HCT116 (cell line): ENCODE results near the gene UBE2E2. TPM values are rescaled to one million over a fixed set of nuclear protein-coding genes. Genes with fewer than 3 reads are reported as not detected.

Source experiments
- ATAC-seq: fragments of 200-7000 bp; cut with Tn5 transposase; 2 replicates; pipeline ENCODE4 v1.9.1; 2020; ENCODE audit warnings: mild to moderate bottlenecking, moderate library complexity
- BruUV-seq: library from RNA; stranded (reverse); fragments of 400-500 nt; replicated peaks from 2 replicates; lab custom pipeline; 2021; lab: Mats Ljungman, UMichigan
- CTCF ChIA-PET: fragments of 300-600 bp; sonication (Branson Sonifier 250); formaldehyde crosslinking; loops from one replicate; lab custom pipeline; 2021; ENCODE audit warnings: antibody characterized with exemption; lab: Charles Lee
- POLR2A ChIA-PET: fragments of 300-600, 350-600 bp; sonication (Branson Sonifier 250); formaldehyde crosslinking; loops from one replicate; lab custom pipeline; 2021; ENCODE audit warnings: antibody characterized with exemption; lab: Charles Lee
- RAD21 ChIA-PET, 2 experiments: fragments of 300-600 bp; sonication (Branson Sonifier 250); formaldehyde crosslinking; loops; one replicate each; lab custom pipeline; 2023; ENCODE audit warnings: low total read pairs in 2 of 2; ENCODE audit not compliant: uncharacterized antibody in 2 of 2, unreplicated experiment in 2 of 2, low non-redundant PET in 1 of 2; lab: Charles Lee
- DNase-seq: peaks from one replicate; pipeline ENCODE4 v3.0.0-alpha.2; 2010; ENCODE audit warnings: low read depth, low spot score
- H2AFZ ChIP-seq: fragments of 200-600 bp; shearing (Covaris generic), sonication (generic); 2 replicates; pipeline ENCODE4 v1.6.1; 2017; ENCODE audit warnings: low read depth, mixed run types, mixed read lengths, antibody characterized with exemption, low read length; ENCODE audit not compliant: poor library complexity, severe bottlenecking
- H3K27ac ChIP-seq: 2 replicates; pipeline ENCODE4 v1.5.1; 2012; ENCODE audit warnings: low read depth, low read length
- H3K27me3 ChIP-seq: fragments of 200-600 bp; sonication (generic); 2 replicates; pipeline ENCODE4 v1.6.1; 2016; ENCODE audit warnings: mixed run types, low read length, mixed read lengths; ENCODE audit not compliant: insufficient read depth
- H3K36me3 ChIP-seq, 2 experiments: fragments of 200-500 bp in 1 of 2; fragments of 200-600 bp in 1 of 2; sonication (Bioruptor generic) in 1 of 2; sonication (generic) in 1 of 2; 2 replicates each; pipeline versions ENCODE4 v1.5.1 to v1.6.1; 2014 to 2016; ENCODE audit warnings: low read length in 2 of 2, inconsistent platforms in 1 of 2, mixed read lengths in 1 of 2, mixed run types in 1 of 2; ENCODE audit not compliant: insufficient read depth in 2 of 2, control insufficient read depth in 1 of 2
- H3K4me1 ChIP-seq, 2 experiments: fragments of 200-600 bp in 1 of 2; sonication (generic) in 1 of 2; 2 replicates each; pipeline versions ENCODE4 v1.5.1 to v1.6.1; 2012 to 2017; ENCODE audit warnings: low read length in 2 of 2, inconsistent platforms in 1 of 2, mild to moderate bottlenecking in 1 of 2, mixed read lengths in 1 of 2, mixed run types in 1 of 2, moderate library complexity in 1 of 2; ENCODE audit not compliant: insufficient read depth in 2 of 2, control insufficient read depth in 1 of 2
- H3K4me2 ChIP-seq: fragments of 200-600 bp; sonication (generic); 2 replicates; pipeline ENCODE4 v1.6.1; 2017; ENCODE audit warnings: mixed run types, low read length, mixed read lengths
- H3K4me3 ChIP-seq, 2 experiments: fragments of 200-600 bp in 1 of 2; sonication (generic) in 1 of 2; replicated peaks in 1 of 2; 2 replicates each; pipeline ENCODE4 v1.5.1; 2011 to 2016; ENCODE audit warnings: low read length in 2 of 2, control low read depth in 1 of 2, low read depth in 1 of 2, mild to moderate bottlenecking in 1 of 2, mixed read lengths in 1 of 2, mixed run types in 1 of 2
- H3K79me2 ChIP-seq: fragments of 200-600 bp; sonication (generic); 2 replicates; pipeline ENCODE4 v1.6.1; 2017; ENCODE audit warnings: mild to moderate bottlenecking, mixed run types, low read length, moderate library complexity, mixed read lengths; ENCODE audit not compliant: insufficient read depth
- H3K9ac ChIP-seq: fragments of 200-600 bp; sonication (generic); 2 replicates; pipeline ENCODE4 v1.6.1; 2016; ENCODE audit warnings: low read length, mixed read lengths
- H3K9me2 ChIP-seq: fragments of 200-600 bp; sonication (generic), shearing (Covaris generic); 2 replicates; pipeline ENCODE4 v1.6.1; 2017; ENCODE audit warnings: mixed run types, mild to moderate bottlenecking, moderate library complexity; ENCODE audit not compliant: insufficient read depth
- H3K9me3 ChIP-seq, 2 experiments: fragments of 200-500 bp in 1 of 2; fragments of 200-600 bp in 1 of 2; sonication (Bioruptor generic) in 1 of 2; sonication (generic) in 1 of 2; 2 replicates each; pipeline ENCODE4 v1.6.1; 2014 to 2017; ENCODE audit warnings: low read length in 2 of 2, mixed read lengths in 2 of 2, inconsistent platforms in 1 of 2, low read depth in 1 of 2, mild to moderate bottlenecking in 1 of 2, mixed run types in 1 of 2, moderate library complexity in 1 of 2; ENCODE audit not compliant: control insufficient read depth in 1 of 2, insufficient read depth in 1 of 2
- H4K20me1 ChIP-seq: fragments of 200-600 bp; sonication (generic), shearing (Covaris generic); 2 replicates; pipeline ENCODE4 v1.6.1; 2017; ENCODE audit warnings: mixed run types, mild to moderate bottlenecking, moderate library complexity; ENCODE audit not compliant: insufficient read depth
- ATF3 ChIP-seq: IDR thresholded peaks from 2 replicates; pipeline ENCODE4 v1.6.1; 2012
- CBX3 ChIP-seq: IDR thresholded peaks from 2 replicates; pipeline ENCODE4 v1.6.1; 2012; ENCODE audit warnings: low read depth
- EGR1 ChIP-seq: IDR thresholded peaks from 2 replicates; pipeline ENCODE4 v1.6.1; 2012; ENCODE audit warnings: low read depth
- ELF1 ChIP-seq: IDR thresholded peaks from 2 replicates; pipeline ENCODE4 v1.6.1; 2012; ENCODE audit warnings: low read depth, borderline replicate concordance
- FOSL1 ChIP-seq: IDR thresholded peaks from 2 replicates; pipeline ENCODE4 v1.6.1; 2012; ENCODE audit warnings: low read depth
- JUND ChIP-seq: IDR thresholded peaks from 2 replicates; pipeline ENCODE4 v1.6.1; 2012
- MAX ChIP-seq: IDR thresholded peaks from 2 replicates; pipeline ENCODE4 v1.6.1; 2012
- POLR2A ChIP-seq: IDR thresholded peaks from 2 replicates; pipeline ENCODE4 v1.7.0; 2011; ENCODE audit warnings: borderline replicate concordance; ENCODE audit not compliant: insufficient read depth, insufficient read length; ENCODE audit errors: extremely low read depth
- POLR2AphosphoS5 ChIP-seq: IDR thresholded peaks from 2 replicates; pipeline ENCODE4 v1.6.1; 2011; ENCODE audit warnings: mild to moderate bottlenecking, low read depth, low read length, moderate library complexity
- RAD21 ChIP-seq: IDR thresholded peaks from 2 replicates; pipeline ENCODE4 v1.6.1; 2012; ENCODE audit warnings: low read depth, mild to moderate bottlenecking
- SP1 ChIP-seq: IDR thresholded peaks from 2 replicates; pipeline ENCODE4 v1.6.1; 2012; ENCODE audit warnings: low read depth
- SRF ChIP-seq: IDR thresholded peaks from 2 replicates; pipeline ENCODE4 v1.6.1; 2012; ENCODE audit warnings: low read depth
- TCF7L2 ChIP-seq: IDR thresholded peaks from 2 replicates; pipeline ENCODE4 v1.7.0; 2011; ENCODE audit warnings: borderline replicate concordance, inconsistent platforms; ENCODE audit not compliant: insufficient read depth, insufficient read length; ENCODE audit errors: extremely low read depth
- YY1 ChIP-seq: IDR thresholded peaks from 2 replicates; pipeline ENCODE4 v1.6.1; 2011; ENCODE audit warnings: low read length, low read depth, moderate library complexity, mild to moderate bottlenecking; ENCODE audit not compliant: insufficient replicate concordance; ENCODE audit errors: extremely low read depth
- ZFX ChIP-seq: fragments of 450-650 bp; IDR thresholded peaks from 2 replicates; pipeline ENCODE4 v1.6.1; 2017
- ZNF274 ChIP-seq: fragments of 200-500 bp; sonication (Bioruptor generic); IDR thresholded peaks from 2 replicates; pipeline ENCODE4 v1.6.1; 2014; ENCODE audit warnings: mild to moderate bottlenecking, low read depth, low read length, inconsistent platforms
- intact Hi-C: fragments of 100-400 bp; cut with micrococcal nuclease; formaldehyde crosslinking; loops from 2 replicates; pipeline ENCODE4 v1.10.0; 2022
- total RNA-seq: library from RNA; stranded (reverse); gene quantifications from one replicate; pipeline ENCODE4 v1.2.1, GENCODE V29; 2021; ENCODE audit not compliant: unreplicated experiment
- TF ChIP-seq, protein P1 (sequence below), 3 experiments: fragments of 200-600 bp in 1 of 3; sonication (generic) in 1 of 3; IDR thresholded peaks in 2 of 3; conservative IDR thresholded peaks in 1 of 3; 2 replicates each; pipeline ENCODE4 v1.5.1; 2012 to 2017; ENCODE audit warnings: low read depth in 2 of 3, low read length in 2 of 3, antibody characterized with exemption in 1 of 3, borderline replicate concordance in 1 of 3, control low read depth in 1 of 3, mild to moderate bottlenecking in 1 of 3, mixed read lengths in 1 of 3, mixed run types in 1 of 3, moderate library complexity in 1 of 3; ENCODE audit not compliant: insufficient read depth in 1 of 3
- TF ChIP-seq, protein P2 (sequence below): IDR thresholded peaks from 2 replicates; pipeline ENCODE4 v1.6.1; 2012; ENCODE audit warnings: low read depth

The UBE2E2 gene
- total RNA-seq, 1 experiment from 2014 or later = 21.4 TPM

GRCh38 chr3:23518441-23518840 lies 315.3 kb downstream of the UBE2E2 start:
- Histone ChIP-seq H3K4me1 (no peaks in the 10 kb centered on the region), H3K27ac (no peak overlapping the region), H3K4me2 (no peak overlapping the region), H3K27me3 (no peaks in the 10 kb centered on the region), H3K9me2 (no peaks in the 10 kb centered on the region), H3K36me3 (no peaks in the 10 kb centered on the region), H3K9ac (no peak overlapping the region), H3K9me3 (no peaks in the 10 kb centered on the region), H3K79me2 (no peaks in the 10 kb centered on the region), H4K20me1 (no peaks in the 10 kb centered on the region), H3K4me3 (no peak overlapping the region), H2AFZ (no peak overlapping the region)
- intact Hi-C loops = no loop called here
- ChIA-PET RAD21 (no interaction called here), CTCF (no interaction called here), POLR2A (no interaction called here)
- TF ChIP-seq ELF1 = no peak
- no peak for TF ChIP-seq SRF
- TF ChIP-seq, protein P1, sequence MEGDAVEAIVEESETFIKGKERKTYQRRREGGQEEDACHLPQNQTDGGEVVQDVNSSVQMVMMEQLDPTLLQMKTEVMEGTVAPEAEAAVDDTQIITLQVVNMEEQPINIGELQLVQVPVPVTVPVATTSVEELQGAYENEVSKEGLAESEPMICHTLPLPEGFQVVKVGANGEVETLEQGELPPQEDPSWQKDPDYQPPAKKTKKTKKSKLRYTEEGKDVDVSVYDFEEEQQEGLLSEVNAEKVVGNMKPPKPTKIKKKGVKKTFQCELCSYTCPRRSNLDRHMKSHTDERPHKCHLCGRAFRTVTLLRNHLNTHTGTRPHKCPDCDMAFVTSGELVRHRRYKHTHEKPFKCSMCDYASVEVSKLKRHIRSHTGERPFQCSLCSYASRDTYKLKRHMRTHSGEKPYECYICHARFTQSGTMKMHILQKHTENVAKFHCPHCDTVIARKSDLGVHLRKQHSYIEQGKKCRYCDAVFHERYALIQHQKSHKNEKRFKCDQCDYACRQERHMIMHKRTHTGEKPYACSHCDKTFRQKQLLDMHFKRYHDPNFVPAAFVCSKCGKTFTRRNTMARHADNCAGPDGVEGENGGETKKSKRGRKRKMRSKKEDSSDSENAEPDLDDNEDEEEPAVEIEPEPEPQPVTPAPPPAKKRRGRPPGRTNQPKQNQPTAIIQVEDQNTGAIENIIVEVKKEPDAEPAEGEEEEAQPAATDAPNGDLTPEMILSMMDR (IDR thresholded peaks at IDR 0.05 in 2 of 3, conservative IDR thresholded peaks at IDR 0.05 in 1 of 3; ENCODE audit: borderline replicate concordance in 1 of 3, insufficient read depth in 1 of 3, low read depth in 2 of 3, low read length in 2 of 3) = no peak
- TF ChIP-seq RAD21 = no peak
- no peak for TF ChIP-seq POLR2A
- TF ChIP-seq POLR2AphosphoS5 = no peak
- TF ChIP-seq ATF3 = no peak
- no peak for TF ChIP-seq EGR1
- no peak for TF ChIP-seq YY1
- TF ChIP-seq, protein P2, sequence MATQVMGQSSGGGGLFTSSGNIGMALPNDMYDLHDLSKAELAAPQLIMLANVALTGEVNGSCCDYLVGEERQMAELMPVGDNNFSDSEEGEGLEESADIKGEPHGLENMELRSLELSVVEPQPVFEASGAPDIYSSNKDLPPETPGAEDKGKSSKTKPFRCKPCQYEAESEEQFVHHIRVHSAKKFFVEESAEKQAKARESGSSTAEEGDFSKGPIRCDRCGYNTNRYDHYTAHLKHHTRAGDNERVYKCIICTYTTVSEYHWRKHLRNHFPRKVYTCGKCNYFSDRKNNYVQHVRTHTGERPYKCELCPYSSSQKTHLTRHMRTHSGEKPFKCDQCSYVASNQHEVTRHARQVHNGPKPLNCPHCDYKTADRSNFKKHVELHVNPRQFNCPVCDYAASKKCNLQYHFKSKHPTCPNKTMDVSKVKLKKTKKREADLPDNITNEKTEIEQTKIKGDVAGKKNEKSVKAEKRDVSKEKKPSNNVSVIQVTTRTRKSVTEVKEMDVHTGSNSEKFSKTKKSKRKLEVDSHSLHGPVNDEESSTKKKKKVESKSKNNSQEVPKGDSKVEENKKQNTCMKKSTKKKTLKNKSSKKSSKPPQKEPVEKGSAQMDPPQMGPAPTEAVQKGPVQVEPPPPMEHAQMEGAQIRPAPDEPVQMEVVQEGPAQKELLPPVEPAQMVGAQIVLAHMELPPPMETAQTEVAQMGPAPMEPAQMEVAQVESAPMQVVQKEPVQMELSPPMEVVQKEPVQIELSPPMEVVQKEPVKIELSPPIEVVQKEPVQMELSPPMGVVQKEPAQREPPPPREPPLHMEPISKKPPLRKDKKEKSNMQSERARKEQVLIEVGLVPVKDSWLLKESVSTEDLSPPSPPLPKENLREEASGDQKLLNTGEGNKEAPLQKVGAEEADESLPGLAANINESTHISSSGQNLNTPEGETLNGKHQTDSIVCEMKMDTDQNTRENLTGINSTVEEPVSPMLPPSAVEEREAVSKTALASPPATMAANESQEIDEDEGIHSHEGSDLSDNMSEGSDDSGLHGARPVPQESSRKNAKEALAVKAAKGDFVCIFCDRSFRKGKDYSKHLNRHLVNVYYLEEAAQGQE = no peak
- TF ChIP-seq ZFX = no peak
- TF ChIP-seq SP1 = no peak
- TF ChIP-seq ZNF274 = no peak
- TF ChIP-seq JUND = no peak
- no peak for TF ChIP-seq TCF7L2
- no peak for TF ChIP-seq CBX3
- TF ChIP-seq FOSL1 = no peak
- TF ChIP-seq MAX = no peak
- ATAC-seq (no peak), DNase-seq (no peak)
- BruUV-seq = no TSS peak
